Tongue (tissue), 2 donors: ENCODE results near the gene FAAP100. TPM values are rescaled to one million over a fixed set of nuclear protein-coding genes. Genes with fewer than 3 reads are reported as not detected.

ENCODE experiments used
- DNase-seq: peaks from one replicate; pipeline ENCODE4 v3.0.0-alpha.2; 2015
- total RNA-seq: library from RNA; depleted of rRNA; stranded (reverse); fragments of >200 nt; gene quantifications from one replicate; pipeline ENCODE4 v1.2.3, GENCODE V29; 2014

FAAP100 gene
- total RNA-seq, 1 donor from 2014 or later: 17.8 TPM

- no peak for DNase-seq
These were observed 27.3 kb downstream of the FAAP100 start for GRCh38 chr17:81524865-81525159.

GRCh38 chr17:81524039-81524864 is 27.9 kb downstream of the FAAP100 start:
- DNase-seq: no peak

GRCh38 chr17:81523402-81524038 is 28.6 kb downstream of the FAAP100 start:
- peak; percentile 88 for DNase-seq

- peak; percentile 73 for DNase-seq
These were observed 29.4 kb downstream of the FAAP100 start for GRCh38 chr17:81522491-81523401.

GRCh38 chr17:81520021-81520901 is 31.9 kb downstream of the FAAP100 start:
- DNase-seq: no peak

GRCh38 chr17:81519284-81520020 is 32.7 kb downstream of the FAAP100 start:
- peak; percentile 38 for DNase-seq

GRCh38 chr17:81518785-81519283 is 33.3 kb downstream of the FAAP100 start:
- peak; percentile 53 for DNase-seq

GRCh38 chr17:81518113-81518784 is 33.9 kb downstream of the FAAP100 start:
- no peak for DNase-seq

- no peak for DNase-seq
These were observed 34.6 kb downstream of the FAAP100 start for GRCh38 chr17:81517339-81518112.

- DNase-seq: no peak
These were observed 35.2 kb downstream of the FAAP100 start for GRCh38 chr17:81517009-81517338.

- no peak for DNase-seq
These were observed 35.7 kb downstream of the FAAP100 start for GRCh38 chr17:81516439-81516838.

- no peak for DNase-seq
These were observed 36.6 kb downstream of the FAAP100 start for GRCh38 chr17:81515530-81516041.

GRCh38 chr17:81514739-81515529 is 37.2 kb downstream of the FAAP100 start:
- DNase-seq: peak; percentile 90

- no peak for DNase-seq
These were observed 37.7 kb downstream of the FAAP100 start for GRCh38 chr17:81514489-81514738.

GRCh38 chr17:81513753-81514488 is 38.2 kb downstream of the FAAP100 start:
- peak; percentile 80 for DNase-seq

GRCh38 chr17:81513372-81513752 is 38.8 kb downstream of the FAAP100 start:
- peak; percentile 77 for DNase-seq

GRCh38 chr17:81512562-81513371 is 39.4 kb downstream of the FAAP100 start, which contains the start of gene ACTG1:
ACTG1 (minus strand) TSS chr17:81512799; CDS start chr17:81512354, 445 bp downstream.
- peak; percentile 97 for DNase-seq
